SH-SY5Y (cell line): ENCODE data around the gene TNIK.

Source experiments
- GATA2 ChIP-seq: IDR thresholded peaks from 2 replicates; pipeline ENCODE4 v1.6.1; 2011; ENCODE audit warnings: mild to moderate bottlenecking, low read depth, low read length
- GATA3 ChIP-seq: IDR thresholded peaks from 2 replicates; pipeline ENCODE4 v1.6.1; 2011; ENCODE audit warnings: low read depth, mild to moderate bottlenecking, low read length, moderate library complexity

DNA sequence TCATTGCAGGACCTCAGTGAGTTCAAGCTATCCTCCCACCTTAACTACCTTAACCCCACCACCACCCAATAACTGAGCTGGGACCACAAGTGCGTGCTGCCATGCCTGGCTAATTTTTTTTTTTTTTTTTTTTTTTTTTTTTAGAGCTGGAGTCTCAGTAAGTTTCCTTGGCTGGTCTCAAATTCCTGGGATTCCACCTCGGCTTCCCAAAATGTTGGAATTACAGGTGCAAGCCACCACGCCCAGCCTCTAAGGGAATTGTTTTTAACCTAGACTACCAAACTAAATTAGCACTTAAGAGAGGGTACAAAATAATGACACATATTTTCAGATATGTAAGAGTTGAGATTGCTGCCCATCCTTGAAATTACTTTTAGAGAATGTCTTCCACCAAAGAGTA lies 4.3 kb upstream of the TNIK start:
- TF ChIP-seq GATA3: no peak
- no peak for TF ChIP-seq GATA2
